IMR-90 (cell line): ENCODE data around the gene CXXC1.
"Not testable (repeated sequence)": the region's sequence is repeated elsewhere in the genome, so short reads cannot be mapped to it uniquely, and the experiment has no call there.

Source experiments
- BHLHE40 ChIP-seq: fragments of 150-350 bp; IDR thresholded peaks from 2 replicates; pipeline ENCODE4 v1.6.1; 2016; ENCODE audit warnings: mild to moderate bottlenecking, low read depth, low read length
- CTCF ChIP-seq: conservative IDR thresholded peaks from 2 replicates; pipeline ENCODE4 v1.5.1; 2012; ENCODE audit warnings: mild to moderate bottlenecking, low read depth, low read length, improper control_type of control experiment
- FOS ChIP-seq: fragments of 150-350 bp; IDR thresholded peaks from 2 replicates; pipeline ENCODE4 v1.6.1; 2016; ENCODE audit warnings: low read depth, low read length
- MAFK ChIP-seq: IDR thresholded peaks from 2 replicates; pipeline ENCODE4 v1.6.1; 2012; ENCODE audit warnings: low read depth, low read length, improper control_type of control experiment
- NFE2L2 ChIP-seq: fragments of 150-350 bp; IDR thresholded peaks from 2 replicates; pipeline ENCODE4 v1.6.1; 2016; ENCODE audit warnings: low read depth, mild to moderate bottlenecking, low read length
- POLR2A ChIP-seq: IDR thresholded peaks from 2 replicates; pipeline ENCODE4 v1.6.1; 2012; ENCODE audit warnings: mild to moderate bottlenecking, low read depth, low read length
- RAD21 ChIP-seq: IDR thresholded peaks from 2 replicates; pipeline ENCODE4 v1.6.1; 2012; ENCODE audit warnings: low read length, improper control_type of control experiment
- RFX5 ChIP-seq: IDR thresholded peaks from 2 replicates; pipeline ENCODE4 v1.8.0; 2012; ENCODE audit warnings: low read depth, mild to moderate bottlenecking, low read length, moderate library complexity
- TF ChIP-seq, protein P1 (sequence below): fragments of 150-350 bp; IDR thresholded peaks from 2 replicates; pipeline ENCODE4 v1.6.1; 2017; ENCODE audit warnings: mild to moderate bottlenecking, antibody characterized with exemption, low read length, low read depth

DNA sequence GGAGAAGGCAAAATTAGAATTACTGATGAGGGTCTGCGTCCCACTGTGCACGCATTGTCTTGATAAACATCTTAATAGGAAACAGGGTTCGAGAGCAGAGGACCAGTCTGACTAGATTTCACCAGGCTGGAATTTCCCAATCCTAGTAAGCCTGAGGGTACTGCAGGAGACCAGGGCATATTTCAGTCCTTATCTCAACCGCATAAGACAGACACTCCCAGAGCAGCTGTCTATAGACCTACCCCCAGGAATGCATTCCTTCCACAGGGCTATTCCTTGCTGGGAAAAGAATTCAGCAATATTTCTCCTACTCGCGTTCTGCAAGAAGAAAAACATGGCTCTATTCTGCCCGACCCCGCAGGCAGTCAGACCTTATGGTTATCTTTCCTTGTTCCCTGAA, 45.7 kb downstream of the CXXC1 start:
- not testable (repeated sequence) for TF ChIP-seq POLR2A, RAD21, CTCF, FOS, MAFK, RFX5, BHLHE40, NFE2L2
- TF ChIP-seq, protein P1, sequence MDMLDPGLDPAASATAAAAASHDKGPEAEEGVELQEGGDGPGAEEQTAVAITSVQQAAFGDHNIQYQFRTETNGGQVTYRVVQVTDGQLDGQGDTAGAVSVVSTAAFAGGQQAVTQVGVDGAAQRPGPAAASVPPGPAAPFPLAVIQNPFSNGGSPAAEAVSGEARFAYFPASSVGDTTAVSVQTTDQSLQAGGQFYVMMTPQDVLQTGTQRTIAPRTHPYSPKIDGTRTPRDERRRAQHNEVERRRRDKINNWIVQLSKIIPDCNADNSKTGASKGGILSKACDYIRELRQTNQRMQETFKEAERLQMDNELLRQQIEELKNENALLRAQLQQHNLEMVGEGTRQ: not testable (repeated sequence)
